Mucosa of descending colon (tissue), 3 donors: ENCODE measurements around the gene UNG. TPM values are rescaled to one million over a fixed set of nuclear protein-coding genes. Genes with fewer than 3 reads are reported as not detected.

ENCODE experiments used
- ATAC-seq: fragments of 200-7000 bp; cut with Tn5 transposase; one replicate; pipeline ENCODE4 v1.9.1; 2020; ENCODE audit warnings: mild to moderate bottlenecking, moderate library complexity
- DNase-seq, 3 donors: peaks; one replicate each; pipeline ENCODE4 v3.0.0-alpha.2; 2020
- H3K36me3 ChIP-seq: fragments of 200-600 bp; one replicate; pipeline ENCODE4 v1.8.0; 2021; ENCODE audit warnings: low read depth, mild to moderate bottlenecking
- H3K4me1 ChIP-seq: fragments of 200-600 bp; one replicate; pipeline ENCODE4 v1.8.0; 2021; ENCODE audit warnings: low read depth, mild to moderate bottlenecking
- H3K4me3 ChIP-seq: fragments of 200-600 bp; one replicate; pipeline ENCODE4 v1.8.0; 2021; ENCODE audit warnings: mild to moderate bottlenecking
- H3K9me3 ChIP-seq: fragments of 200-600 bp; one replicate; pipeline ENCODE4 v1.8.0; 2021; ENCODE audit warnings: mild to moderate bottlenecking
- CTCF ChIP-seq: fragments of 200-600 bp; IDR thresholded peaks from one replicate; pipeline ENCODE4 v1.8.0; 2022; ENCODE audit warnings: antibody characterized with exemption, mild to moderate bottlenecking
- intact Hi-C, 2 donors: fragments of 100-400 bp; cut with DNase I in 1 of 2; cut with micrococcal nuclease in 1 of 2; formaldehyde crosslinking; loops; one replicate each; pipeline versions ENCODE4 v1.11.0 to v1.11.1; 2022; cut with DNase I, micrococcal nuclease
- total RNA-seq, 3 donors: library from RNA; stranded (reverse); fragmentation: NEBNext Ultra II Directional in 2 of 3; extraction: Animal tissue kit (Norgen Biotek cat#: 25700) in 2 of 3; gene quantifications; one replicate each; pipeline versions ENCODE4 v1.2.1 to v1.2.4, GENCODE V29; 2021 to 2023
- donor health status: DM: no; HTN: no; CAD: no; lungs with moderate emphysema.
- donor health status: DM: no; HTN: no; CAD: no.
- donor health status: DM: no; HTN: yes; CAD: no.

Gene UNG
- total RNA-seq, 3 donors from 2014 or later: 22.1 to 39.4 (median 35.6) TPM

GRCh38 chr12:109134186-109134917, 37.0 kb downstream of the UNG start:
- Histone ChIP-seq H3K36me3 (no peaks in the 10 kb centered on the region), H3K4me3 (no peak overlapping the region), H3K9me3 (peaks cover 4% of the 10 kb centered on the region), H3K4me1 (no peaks in the 10 kb centered on the region)
- intact Hi-C loops: no loop called here
- no peak for TF ChIP-seq CTCF
- ATAC-seq: peak; percentile 69
- DNase-seq: no peak

GRCh38 chr12:109137055-109137454, 39.7 kb downstream of the UNG start:
- Histone ChIP-seq H3K9me3 (peaks cover 4% of the 10 kb centered on the region), H3K4me3 (no peak overlapping the region), H3K4me1 (no peaks in the 10 kb centered on the region), H3K36me3 (no peaks in the 10 kb centered on the region)
- no peak for ATAC-seq
- no peak for DNase-seq
- intact Hi-C loops: no loop called here
- no peak for TF ChIP-seq CTCF

GRCh38 chr12:109139360-109139759, 42.0 kb downstream of the UNG start:
- Histone ChIP-seq H3K4me1 (no peaks in the 10 kb centered on the region), H3K36me3 (no peaks in the 10 kb centered on the region), H3K4me3 (no peak overlapping the region), H3K9me3 (peaks cover 4% of the 10 kb centered on the region)
- ATAC-seq (no peak), DNase-seq (no peak)
- intact Hi-C loops: no loop called here
- no peak for TF ChIP-seq CTCF

- H3K4me1 ChIP-seq: no peaks in the 10 kb centered on the region
- ATAC-seq (no peak), DNase-seq (no peak)
- no peak overlapping the region for H3K4me3 ChIP-seq
- peaks cover 4% of the 10 kb centered on the region for H3K9me3 ChIP-seq
- intact Hi-C loops: no loop called here
- no peak for TF ChIP-seq CTCF
- H3K36me3 ChIP-seq: no peaks in the 10 kb centered on the region
These were observed 42.4 kb downstream of the UNG start for GRCh38 chr12:109139791-109140190.

GRCh38 chr12:109140560-109140959, 43.2 kb downstream of the UNG start:
- TF ChIP-seq CTCF: no peak
- Histone ChIP-seq H3K4me1 (no peaks in the 10 kb centered on the region), H3K36me3 (no peaks in the 10 kb centered on the region), H3K9me3 (peaks cover 4% of the 10 kb centered on the region), H3K4me3 (no peak overlapping the region)
- DNase-seq (no peak), ATAC-seq (no peak)
- intact Hi-C loops: no loop called here
